HepG2 (cell line): ENCODE results near the gene HAUS5. TPM values are rescaled to one million over a fixed set of nuclear protein-coding genes. Genes with fewer than 3 reads are reported as not detected.
"Not testable (repeated sequence)": the region's sequence is repeated elsewhere in the genome, so short reads cannot be mapped to it uniquely, and the experiment has no call there.

ENCODE experiments used
- ATAC-seq: fragments of 200-7000 bp; cut with Tn5 transposase; 3 replicates; pipeline ENCODE4 v1.9.1; 2020; ENCODE audit warnings: mild to moderate bottlenecking, moderate library complexity
- BruUV-seq: library from RNA; stranded (reverse); fragments of 400-500 nt; replicated peaks from 2 replicates; lab custom pipeline; 2021; lab: Mats Ljungman, UMichigan
- CTCF ChIA-PET: fragments of 300-600 bp; formaldehyde crosslinking; extraction: SDS; loops from one replicate; lab custom pipeline; 2021; ENCODE audit warnings: low total read pairs, inconsistent platforms, low intra/inter-chr PET ratio; lab: Yijun Ruan, JAX
- POLR2A ChIA-PET: fragments of 350-600 bp; sonication (Branson Sonifier 250); formaldehyde crosslinking; loops from one replicate; lab custom pipeline; 2020; ENCODE audit warnings: antibody characterized with exemption, inconsistent platforms; lab: Yijun Ruan, JAX
- DNase-seq: peaks from one replicate; pipeline ENCODE4 v3.0.0-alpha.2; 2015; ENCODE audit warnings: low spot score
- FAIRE-seq: peaks from 3 replicates; lab custom pipeline; 2011; peaks lifted over from hg19 to GRCh38; lab: Jason Lieb, UNC
- H2AFZ ChIP-seq: one replicate; pipeline ENCODE4 v1.6.1; 2011; ENCODE audit warnings: low read length, inconsistent platforms
- H3K27ac ChIP-seq: fragments of 300-600 bp; 3 replicates; pipeline ENCODE4 v1.8.0; 2011; ENCODE audit warnings: mixed run types, mild to moderate bottlenecking, mixed read lengths, low read length, inconsistent platforms; ENCODE audit not compliant: insufficient read depth; ENCODE audit errors: extremely low read length
- H3K27me3 ChIP-seq, 2 experiments: fragments of 200-600 bp in 1 of 2; 2 replicates in 1 of 2; 3 replicates in 1 of 2; pipeline versions ENCODE4 v1.6.0 to v1.8.0; 2011; ENCODE audit warnings: low read length in 2 of 2, mild to moderate bottlenecking in 2 of 2, moderate library complexity in 2 of 2, inconsistent platforms in 1 of 2; ENCODE audit not compliant: insufficient read depth in 2 of 2, control insufficient read depth in 1 of 2
- H3K36me3 ChIP-seq, 2 experiments: fragments of 200-600 bp in 1 of 2; replicated peaks in 1 of 2; 2 replicates in 1 of 2; 3 replicates in 1 of 2; pipeline versions ENCODE4 v1.5.1 to v1.8.0; 2011; ENCODE audit warnings: low read length in 2 of 2, inconsistent platforms in 1 of 2; ENCODE audit not compliant: insufficient read depth in 2 of 2, control insufficient read depth in 1 of 2
- H3K4me1 ChIP-seq: 2 replicates; pipeline ENCODE4 v1.5.1; 2012; ENCODE audit warnings: low read length, inconsistent platforms; ENCODE audit not compliant: insufficient read depth
- H3K4me2 ChIP-seq: 2 replicates; pipeline ENCODE4 v1.6.0; 2011; ENCODE audit warnings: low read depth, low read length, inconsistent platforms
- H3K4me3 ChIP-seq, 3 experiments: fragments of 200-600 bp in 1 of 3; sonication (generic), shearing (Covaris generic) in 1 of 3; replicated peaks in 1 of 3; 2 replicates each; pipeline ENCODE4 v1.5.1; 2011 to 2016; ENCODE audit warnings: low read length in 3 of 3, inconsistent platforms in 2 of 3, low read depth in 2 of 3, mild to moderate bottlenecking in 2 of 3, control low read depth in 1 of 3, mixed read lengths in 1 of 3; ENCODE audit not compliant: insufficient read depth in 1 of 3
- H3K79me2 ChIP-seq: one replicate; pipeline ENCODE4 v1.6.1; 2011; ENCODE audit warnings: low read length, inconsistent platforms; ENCODE audit not compliant: insufficient read depth
- H3K9ac ChIP-seq: 2 replicates; pipeline ENCODE4 v1.6.0; 2011; ENCODE audit warnings: mild to moderate bottlenecking, low read depth, low read length, inconsistent platforms; ENCODE audit not compliant: insufficient read depth
- H3K9me3 ChIP-seq: 2 replicates; pipeline ENCODE4 v1.5.1; 2012; ENCODE audit warnings: mild to moderate bottlenecking, low read length
- H4K20me1 ChIP-seq: 2 replicates; pipeline ENCODE4 v1.6.0; 2011; ENCODE audit warnings: inconsistent platforms, mild to moderate bottlenecking, low read length, moderate library complexity; ENCODE audit not compliant: insufficient read depth
- ZNF12 ChIP-seq: sonication (generic); formaldehyde crosslinking; IDR thresholded peaks from 2 replicates; pipeline ENCODE4 v1.5.0; 2020; ENCODE audit warnings: missing genetic modification reagents
- ZNF652 ChIP-seq: IDR thresholded peaks from 2 replicates; pipeline ENCODE4 v1.6.1; 2016; ENCODE audit warnings: low read depth, borderline replicate concordance
- ZNF761 ChIP-seq: sonication (generic); formaldehyde crosslinking; conservative IDR thresholded peaks from 2 replicates; pipeline ENCODE4 v1.4.0; 2020; ENCODE audit warnings: mild to moderate bottlenecking, missing genetic modification reagents
- WGBS: methylation state at CpG from one replicate; pipeline ENCODE4 v1.1.6; 2017; ENCODE audit warnings: low lambda C conversion rate; 5-methylcytosine and 5-hydroxymethylcytosine counted together
- in situ Hi-C: cut with HindIII; loops from 2 replicates; pipeline ENCODE4 v1.10.0; 2017; ENCODE audit warnings: low pct_unique_long_range_greater_than_20kb; ENCODE audit not compliant: extremely low pct_ligation_motif_present
- intact Hi-C: fragments of 100-400 bp; cut with micrococcal nuclease; formaldehyde crosslinking; loops from one replicate; pipeline ENCODE4 v1.10.0; 2022; ENCODE audit not compliant: unreplicated experiment
- polyA plus RNA-seq, 8 experiments: library from polyadenylated mRNA; depleted of rRNA in 3 of 8; stranded (reverse) in 7 of 8; unstranded in 1 of 8; fragments of >200 nt; fragmentation: Illumina TruSeq in 4 of 8; extraction: Trizol in 4 of 8; gene quantifications; 2 replicates each; pipeline versions ENCODE4 v1.2.1 to v1.2.3, GENCODE V29; 2011 to 2016; ENCODE audit warnings: low read depth in 4 of 8, missing spikeins in 1 of 8, mixed read lengths in 1 of 8; ENCODE audit not compliant: insufficient read depth in 1 of 8
- total RNA-seq, 5 experiments: library from RNA; depleted of rRNA; stranded (reverse); fragments of >200 nt; fragmentation: Illumina TruSeq; extraction: Trizol; gene quantifications; 2 replicates each; pipeline ENCODE4 v1.2.3, GENCODE V29; 2016; ENCODE audit warnings: low read depth in 1 of 5
- TF ChIP-seq, protein P1 (sequence below): sonication (generic); formaldehyde crosslinking; IDR thresholded peaks from 2 replicates; pipeline ENCODE4 v1.5.0; 2020; ENCODE audit warnings: mild to moderate bottlenecking, missing genetic modification reagents, borderline replicate concordance

HAUS5 gene
- total and polyA plus RNA-seq, 2 of the 13 experiments (the other 11 are each of a cell fraction or from before 2014, with no cell fraction given): 10.3 to 17.7 TPM

DNA sequence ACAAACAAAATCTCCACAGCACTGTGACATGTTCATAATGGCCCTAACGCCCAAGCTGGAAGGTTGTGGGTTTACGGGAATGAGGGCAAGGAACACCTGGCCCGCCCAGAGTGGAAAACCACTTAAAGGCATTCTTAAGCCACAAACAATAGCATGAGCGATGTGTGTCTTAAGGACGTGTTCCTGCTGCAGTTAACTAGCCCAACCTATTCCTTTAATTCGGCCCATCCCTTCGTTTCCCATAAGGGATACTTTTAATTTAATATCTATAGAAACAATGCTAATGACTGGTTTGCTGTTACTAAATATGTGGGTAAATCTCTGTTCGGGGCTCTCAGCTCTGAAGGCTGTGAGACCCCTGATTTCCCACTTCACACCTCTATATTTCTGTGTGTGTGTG is 5.4 kb upstream of the HAUS5 start:
- BruUV-seq, FAIRE-seq, H3K4me2 ChIP-seq, H3K4me3 ChIP-seq, in situ Hi-C loops: not testable (repeated sequence)
- peak; percentile 100 for TF ChIP-seq ZNF761 (CRISPR knock-in tag)
- TF ChIP-seq, all 625 proteins: peak for 1; not testable (repeated sequence) for 624
- H4K20me1 ChIP-seq, DNase-seq, ATAC-seq, H3K36me3 ChIP-seq, H3K27ac ChIP-seq, H2AFZ ChIP-seq, H3K79me2 ChIP-seq, H3K9ac ChIP-seq, intact Hi-C loops, CTCF ChIA-PET: not testable (repeated sequence)
- 91% methylated on average over 8 of the region's 8 CpGs for WGBS
- POLR2A ChIA-PET: interaction anchor here (3.0 kb wide), 1 partner anchor 37 kb away, joined by 13 read pairs; no protein-coding TSS in a partner anchor
- H3K4me1 ChIP-seq: peaks cover 27% of the 10 kb centered on the region
- peaks cover 23% of the 10 kb centered on the region for H3K9me3 ChIP-seq
- peaks cover 0 to 11% of the 10 kb centered on the region in 2 experiments; a peak in 1 of 5 replicates for H3K27me3 ChIP-seq

DNA sequence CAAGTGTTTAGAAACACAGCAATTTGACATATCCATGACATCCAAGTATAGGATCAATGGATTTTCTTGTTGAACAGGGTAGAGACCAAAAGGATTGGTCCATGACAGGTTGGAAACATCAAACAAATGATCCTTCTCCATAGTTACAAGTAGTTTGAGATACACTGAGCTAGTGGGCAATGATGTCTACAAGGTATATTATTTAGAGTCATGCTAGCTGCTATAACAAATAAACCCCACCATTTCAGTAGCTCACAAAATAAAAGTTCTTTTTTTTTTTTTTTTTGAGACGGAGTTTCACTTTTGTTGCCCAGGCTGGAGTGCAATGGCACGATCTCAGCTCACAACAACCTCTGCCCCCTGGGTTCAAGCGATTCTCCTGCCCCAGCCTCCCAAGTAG is 4.9 kb upstream of the HAUS5 start:
- CTCF ChIA-PET: no interaction called here
- POLR2A ChIA-PET: no interaction called here
- 30% methylated on average over 3 of the region's 3 CpGs for WGBS

More for the DNA sequence above, 4.9 kb upstream of the HAUS5 start:
- Histone ChIP-seq H3K79me2 (no peaks in the 10 kb centered on the region), H3K4me3 (no peak overlapping the region), H3K36me3 (no peaks in the 10 kb centered on the region), H2AFZ (no peak overlapping the region), H3K9ac (no peak overlapping the region), H3K27me3 (peaks cover 0 to 7% of the 10 kb centered on the region in 2 experiments; a peak in 1 of 5 replicates), H3K27ac (no peak overlapping the region), H3K9me3 (peaks cover 23% of the 10 kb centered on the region), H3K4me2 (no peak overlapping the region)
- intact Hi-C loops: no loop called here
- BruUV-seq: no TSS peak
- DNase-seq: no peak
- no peak for FAIRE-seq
- ATAC-seq: no peak
- TF ChIP-seq, protein P1, sequence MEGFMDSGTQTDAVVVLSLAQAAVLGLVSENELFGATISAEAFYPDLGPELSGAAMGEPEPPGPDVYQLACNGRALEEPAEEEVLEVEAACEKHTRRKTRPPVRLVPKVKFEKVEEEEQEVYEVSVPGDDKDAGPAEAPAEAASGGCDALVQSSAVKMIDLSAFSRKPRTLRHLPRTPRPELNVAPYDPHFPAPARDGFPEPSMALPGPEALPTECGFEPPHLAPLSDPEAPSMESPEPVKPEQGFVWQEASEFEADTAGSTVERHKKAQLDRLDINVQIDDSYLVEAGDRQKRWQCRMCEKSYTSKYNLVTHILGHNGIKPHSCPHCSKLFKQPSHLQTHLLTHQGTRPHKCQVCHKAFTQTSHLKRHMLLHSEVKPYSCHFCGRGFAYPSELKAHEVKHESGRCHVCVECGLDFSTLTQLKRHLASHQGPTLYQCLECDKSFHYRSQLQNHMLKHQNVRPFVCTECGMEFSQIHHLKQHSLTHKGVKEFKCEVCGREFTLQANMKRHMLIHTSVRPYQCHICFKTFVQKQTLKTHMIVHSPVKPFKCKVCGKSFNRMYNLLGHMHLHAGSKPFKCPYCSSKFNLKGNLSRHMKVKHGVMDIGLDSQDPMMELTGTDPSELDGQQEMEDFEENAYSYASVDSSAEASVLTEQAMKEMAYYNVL (CRISPR knock-in tag): no peak
- TF ChIP-seq ZNF652 (CRISPR knock-in tag): no peak
- peak; percentile 97 for TF ChIP-seq ZNF12 (CRISPR knock-in tag)
- TF ChIP-seq, all 625 proteins: peak for 1
- in situ Hi-C loops: no loop called here
- Histone ChIP-seq H3K4me1 (peaks cover 27% of the 10 kb centered on the region), H4K20me1 (no peaks in the 10 kb centered on the region)
